ENCODE measurements around the gene KIAA1755.

DNA sequence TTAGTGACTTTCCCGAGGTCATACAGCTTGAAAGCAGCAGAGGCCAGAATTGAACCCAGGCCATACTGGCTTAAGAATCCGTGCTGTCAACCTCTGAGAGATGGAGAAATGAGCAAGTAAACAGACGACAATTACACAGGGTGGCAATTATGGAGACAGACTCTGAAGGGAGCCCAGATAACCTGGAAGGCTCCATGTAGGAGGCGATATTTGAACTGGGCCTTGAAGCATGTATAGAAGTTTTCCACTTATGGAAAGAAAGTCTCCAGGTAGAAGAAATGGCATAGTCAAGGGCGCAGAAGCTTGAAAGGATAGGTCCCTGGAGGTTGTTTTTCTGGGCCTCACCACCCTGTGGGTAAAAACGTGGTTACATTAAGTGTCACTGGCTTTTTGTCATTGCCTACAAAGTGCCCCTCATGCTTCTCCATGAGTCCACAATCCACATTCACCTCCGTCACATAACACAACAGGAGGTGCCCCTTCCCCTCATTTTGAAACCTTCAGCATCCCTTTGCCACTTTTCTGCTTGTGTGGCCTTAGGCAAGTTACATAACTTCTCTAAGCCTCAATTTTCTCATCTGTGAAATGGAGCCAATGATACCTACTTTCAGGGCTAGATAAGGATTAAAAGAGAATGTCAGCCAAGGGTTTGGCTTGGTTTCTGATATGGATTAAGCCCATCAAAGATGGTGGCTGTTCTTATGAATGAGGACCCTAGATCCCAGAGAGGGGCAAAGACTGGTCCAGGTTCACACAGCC is 37.6 kb upstream of the KIAA1755 start:
- no peak for TF ChIP-seq EZH2phosphoT487 (IDR thresholded peaks at IDR 0.05; ENCODE audit: insufficient read depth, low read depth)
- no peak for TF ChIP-seq EZH2 (IDR thresholded peaks at IDR 0.05; ENCODE audit: insufficient read depth, poor library complexity, severe bottlenecking)
